C4-2B (cell line): Measurements from ENCODE around the gene NSMCE3.

Experiments
- H3K27ac ChIP-seq: fragments of 450-650 bp; 2 replicates; pipeline ENCODE4 v1.5.1; 2017
- CTCF ChIP-seq: fragments of 450-650 bp; conservative IDR thresholded peaks from 2 replicates; pipeline ENCODE4 v1.5.1; 2017; ENCODE audit warnings: mild to moderate bottlenecking
- ZFX ChIP-seq: fragments of 450-650 bp; IDR thresholded peaks from 2 replicates; pipeline ENCODE4 v1.6.1; 2017

Gene NSMCE3

DNA sequence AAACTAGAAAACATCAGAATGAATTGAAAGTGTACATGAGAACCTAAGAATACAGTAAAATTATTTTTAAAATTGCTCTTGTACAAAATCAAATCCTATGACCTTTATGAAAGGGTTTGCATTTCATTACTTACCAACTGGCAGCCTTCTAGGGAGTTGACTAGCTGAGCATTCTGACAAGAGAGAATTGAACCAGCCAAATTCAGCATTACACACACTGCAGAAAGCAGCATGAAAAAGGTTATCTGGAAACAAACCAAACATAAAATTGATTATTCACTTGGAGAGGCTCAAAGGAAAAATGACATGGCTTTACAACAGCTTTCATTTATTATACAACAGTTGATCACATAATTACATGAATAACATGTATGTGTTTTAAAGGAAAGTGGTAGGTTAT is 17.4 kb downstream of the NSMCE3 start:
- TF ChIP-seq ZFX, result no peak
- TF ChIP-seq CTCF, result no peak
- no peak overlapping the region for H3K27ac ChIP-seq

GRCh38 chr15:29244544-29244943 is 25.1 kb downstream of the NSMCE3 start:
- H3K27ac ChIP-seq, result no peak overlapping the region
- TF ChIP-seq ZFX (no peak), CTCF (no peak)

GRCh38 chr15:29244123-29244522 is 25.5 kb downstream of the NSMCE3 start:
- no peak overlapping the region for H3K27ac ChIP-seq
- TF ChIP-seq ZFX (no peak), CTCF (no peak)

DNA sequence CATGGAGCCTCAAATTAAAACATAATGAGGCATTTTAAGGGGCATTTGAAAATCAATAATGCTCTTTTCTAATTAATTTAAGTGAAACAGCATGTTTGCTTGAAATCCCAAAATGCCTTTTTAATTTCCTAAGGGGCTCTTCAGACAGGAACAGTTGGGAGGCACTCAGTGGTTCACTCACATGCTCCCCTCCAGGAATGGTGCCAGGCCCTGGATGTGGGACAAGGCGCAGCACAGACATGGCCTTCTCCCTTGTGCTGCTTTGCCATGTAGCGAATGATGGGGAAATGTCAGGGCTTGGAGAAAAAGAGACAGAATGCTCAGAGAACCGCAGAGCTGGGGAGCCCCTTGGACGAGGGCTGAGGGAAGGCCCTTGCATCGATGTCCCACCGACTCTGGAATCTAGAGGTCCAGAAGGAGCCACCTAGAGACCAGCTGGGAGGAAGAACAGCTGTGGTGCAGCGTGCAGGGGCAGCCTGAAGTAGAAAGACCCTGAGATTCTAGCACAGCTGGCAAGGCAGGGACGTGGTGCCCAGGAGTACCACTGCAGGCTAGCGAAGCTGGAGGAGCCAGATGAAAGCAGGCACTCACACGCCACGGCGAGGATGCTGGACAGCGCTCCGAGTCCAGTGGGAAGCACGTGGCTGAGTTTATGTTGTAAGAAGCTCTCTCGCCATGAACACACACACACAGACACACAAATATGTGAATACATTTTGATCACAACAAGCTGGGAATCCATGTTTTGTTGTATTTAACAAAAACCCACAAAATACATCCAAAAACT is 27.0 kb downstream of the NSMCE3 start:
- TF ChIP-seq CTCF, result no peak
- TF ChIP-seq ZFX, result no peak
- no peak overlapping the region for H3K27ac ChIP-seq

- H3K27ac ChIP-seq, result no peak overlapping the region
- TF ChIP-seq ZFX (no peak), CTCF (no peak)
Measured at GRCh38 chr15:29241207-29241606, 28.4 kb downstream of the NSMCE3 start.

- no peak overlapping the region for H3K27ac ChIP-seq
- TF ChIP-seq ZFX, result no peak
- TF ChIP-seq CTCF, result no peak
Measured at GRCh38 chr15:29239395-29239794, 30.2 kb downstream of the NSMCE3 start.

DNA sequence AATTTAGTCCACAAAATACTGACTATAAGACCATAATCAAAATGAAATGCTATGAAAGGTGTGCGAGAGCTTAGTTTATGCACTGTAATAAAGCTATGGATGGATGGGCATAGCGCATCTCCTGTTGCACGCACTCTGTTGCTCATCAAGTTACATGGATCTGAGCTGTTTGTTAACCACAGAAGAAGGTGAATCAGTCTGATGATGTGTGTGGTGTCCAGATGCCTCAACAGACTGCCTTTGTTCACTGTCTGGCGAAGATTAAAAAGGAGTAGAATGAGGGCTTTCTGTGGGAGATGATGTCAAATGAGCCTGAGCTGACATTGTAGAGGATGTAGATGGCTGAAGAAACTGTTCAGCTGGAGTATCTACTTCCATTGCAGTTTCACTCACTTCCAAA is 36.1 kb downstream of the NSMCE3 start:
- no peak overlapping the region for H3K27ac ChIP-seq
- TF ChIP-seq ZFX (no peak), CTCF (no peak)
